Measurements from ENCODE around the gene EVX2. TPM values are rescaled to one million over a fixed set of nuclear protein-coding genes. Genes with fewer than 3 reads are reported as not detected.

Gene EVX2
- total RNA-seq = under 0.01 and 0.11 TPM in 2 replicates

DNA sequence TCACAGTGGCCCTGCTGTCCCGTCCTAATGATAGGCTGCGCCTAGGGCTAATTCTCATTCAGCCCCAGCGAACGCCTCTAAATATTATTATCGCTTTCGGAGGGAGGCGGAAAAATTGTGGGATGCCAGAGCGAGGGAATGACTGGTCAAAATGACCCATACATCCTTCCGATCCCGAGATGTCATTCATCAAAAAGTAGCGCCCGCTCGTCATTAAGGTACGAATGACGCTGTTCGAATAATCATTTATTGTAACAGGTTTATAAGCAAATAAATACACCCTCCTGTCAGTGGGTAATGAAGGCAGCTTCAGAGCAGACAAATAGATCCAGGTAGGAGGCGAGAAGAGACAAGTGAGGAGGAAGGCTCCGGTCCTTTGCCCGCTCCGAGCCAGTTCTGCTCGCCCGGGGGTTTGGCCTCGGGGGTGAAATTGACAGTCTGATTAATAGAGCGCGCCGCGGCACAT is at the start of gene EVX2:
TSS of gene EVX2 (minus strand) at position 167 of the 466 bp plus-strand sequence. CDS start 186 bp downstream, outside the sequence.

DNA sequence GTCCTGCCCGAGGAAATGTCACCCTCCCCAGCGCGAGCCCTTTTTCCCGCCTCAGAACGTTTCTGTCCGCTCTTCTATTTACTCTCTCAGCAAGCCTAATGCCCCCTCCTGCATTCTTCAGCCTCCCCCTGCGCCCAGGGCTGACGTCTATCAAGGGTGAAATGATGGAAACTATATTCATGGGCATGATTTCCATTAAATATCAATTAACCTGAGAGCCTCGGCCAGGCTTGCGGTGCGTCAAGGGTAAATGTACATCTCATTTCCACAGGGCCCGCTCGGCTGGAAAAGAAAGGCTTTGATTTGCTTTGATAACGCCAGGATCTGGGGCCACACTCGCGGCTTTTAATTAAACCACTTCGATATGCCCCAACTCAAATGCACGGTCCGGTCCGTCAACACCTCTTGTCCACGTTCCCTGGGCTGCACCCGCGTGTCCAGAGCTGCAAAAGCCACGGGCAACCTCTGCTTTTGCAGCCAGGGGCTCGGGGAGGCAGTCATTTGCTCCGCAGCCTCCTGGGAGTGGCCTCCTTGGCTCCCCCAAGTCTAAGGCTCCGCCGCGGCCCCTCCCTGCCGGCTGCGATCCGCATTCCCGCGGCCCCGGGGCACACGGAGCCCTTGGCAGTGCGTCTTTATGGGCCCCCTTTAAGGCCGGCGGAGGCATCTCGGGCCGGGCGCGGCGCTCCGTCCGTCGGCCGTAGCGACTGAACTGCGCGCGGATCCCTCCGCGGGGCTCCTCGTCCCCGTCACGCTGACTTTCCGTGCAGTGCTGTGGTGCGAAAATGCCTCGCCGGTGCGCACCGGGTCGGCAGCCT is 45.4 kb upstream of the EVX2 start, which contains the start of gene HOXD8:
TSS of gene HOXD8 (plus strand) at position 724 of the 815 bp plus-strand sequence. CDS start 662 bp downstream, outside the sequence.

DNA sequence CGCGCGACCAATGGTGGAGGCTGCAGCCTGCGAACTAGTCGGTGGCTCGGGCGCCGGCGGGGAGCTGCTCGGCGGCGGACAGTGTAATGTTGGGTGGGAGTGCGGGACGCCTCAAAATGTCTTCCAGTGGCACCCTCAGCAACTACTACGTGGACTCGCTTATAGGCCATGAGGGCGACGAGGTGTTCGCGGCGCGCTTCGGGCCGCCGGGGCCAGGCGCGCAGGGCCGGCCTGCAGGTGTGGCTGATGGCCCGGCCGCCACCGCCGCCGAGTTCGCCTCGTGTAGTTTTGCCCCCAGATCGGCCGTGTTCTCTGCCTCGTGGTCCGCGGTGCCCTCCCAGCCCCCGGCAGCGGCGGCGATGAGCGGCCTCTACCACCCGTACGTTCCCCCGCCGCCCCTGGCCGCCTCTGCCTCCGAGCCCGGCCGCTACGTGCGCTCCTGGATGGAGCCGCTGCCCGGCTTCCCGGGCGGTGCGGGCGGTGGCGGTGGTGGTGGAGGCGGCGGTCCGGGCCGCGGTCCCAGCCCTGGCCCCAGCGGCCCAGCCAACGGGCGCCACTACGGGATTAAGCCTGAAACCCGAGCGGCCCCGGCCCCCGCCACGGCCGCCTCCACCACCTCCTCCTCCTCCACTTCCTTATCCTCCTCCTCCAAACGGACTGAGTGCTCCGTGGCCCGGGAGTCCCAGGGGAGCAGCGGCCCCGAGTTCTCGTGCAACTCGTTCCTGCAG is 39.1 kb upstream of the EVX2 start, which contains the start of gene HOXD9:
TSS of gene HOXD9 (plus strand) at position 37 of the 728 bp plus-strand sequence. CDS start at position 87, 50 bp downstream.

DNA sequence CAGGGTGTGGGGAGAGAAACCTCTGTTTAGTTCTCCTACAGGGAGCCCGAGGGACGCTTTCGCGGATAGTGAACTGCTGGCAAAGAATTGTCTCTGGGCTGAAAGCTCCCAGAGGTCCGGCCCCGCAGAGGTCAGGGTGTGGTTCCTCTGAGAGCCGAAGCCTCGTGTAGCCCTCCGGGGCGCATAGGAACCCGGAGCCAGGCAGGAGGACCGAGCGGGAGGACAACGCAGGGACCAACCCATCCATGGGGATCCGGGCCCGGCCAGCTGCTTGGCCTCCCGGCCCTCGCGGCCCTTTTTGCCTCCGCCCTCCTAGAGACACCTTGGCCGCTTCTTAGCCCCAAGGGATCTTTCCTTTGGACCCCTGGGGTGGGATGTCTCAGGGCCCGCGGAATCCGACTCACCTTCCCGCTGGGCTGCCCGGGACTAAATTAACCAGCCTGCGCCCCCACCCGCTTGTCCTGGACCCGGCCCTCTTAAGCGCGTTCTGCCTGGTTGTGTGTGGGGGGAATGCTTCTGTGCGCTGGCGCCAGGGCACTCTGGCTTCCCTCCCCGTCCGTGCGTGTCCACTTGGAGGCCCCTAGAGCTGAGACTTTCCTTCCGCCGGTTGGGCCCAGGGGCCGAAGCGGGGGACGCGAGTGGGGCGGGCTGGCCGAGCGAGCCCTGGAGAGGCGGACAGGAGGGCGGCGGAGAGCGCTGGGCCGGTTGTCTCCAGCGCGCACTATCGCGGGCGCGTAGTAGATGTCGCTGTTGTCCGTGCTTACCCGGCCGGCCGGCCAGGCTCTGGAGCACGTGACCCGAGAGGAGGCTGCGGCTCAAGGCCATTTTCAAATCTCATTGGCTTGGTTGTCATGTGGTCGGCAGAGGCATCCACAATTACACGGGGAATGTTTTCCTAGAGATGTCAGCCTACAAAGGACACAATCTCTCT is 32.4 kb upstream of the EVX2 start, which contains the start of gene HOXD10:
TSS of gene HOXD10 (plus strand) at position 896 of the 931 bp plus-strand sequence. CDS start 56 bp downstream, outside the sequence.

DNA sequence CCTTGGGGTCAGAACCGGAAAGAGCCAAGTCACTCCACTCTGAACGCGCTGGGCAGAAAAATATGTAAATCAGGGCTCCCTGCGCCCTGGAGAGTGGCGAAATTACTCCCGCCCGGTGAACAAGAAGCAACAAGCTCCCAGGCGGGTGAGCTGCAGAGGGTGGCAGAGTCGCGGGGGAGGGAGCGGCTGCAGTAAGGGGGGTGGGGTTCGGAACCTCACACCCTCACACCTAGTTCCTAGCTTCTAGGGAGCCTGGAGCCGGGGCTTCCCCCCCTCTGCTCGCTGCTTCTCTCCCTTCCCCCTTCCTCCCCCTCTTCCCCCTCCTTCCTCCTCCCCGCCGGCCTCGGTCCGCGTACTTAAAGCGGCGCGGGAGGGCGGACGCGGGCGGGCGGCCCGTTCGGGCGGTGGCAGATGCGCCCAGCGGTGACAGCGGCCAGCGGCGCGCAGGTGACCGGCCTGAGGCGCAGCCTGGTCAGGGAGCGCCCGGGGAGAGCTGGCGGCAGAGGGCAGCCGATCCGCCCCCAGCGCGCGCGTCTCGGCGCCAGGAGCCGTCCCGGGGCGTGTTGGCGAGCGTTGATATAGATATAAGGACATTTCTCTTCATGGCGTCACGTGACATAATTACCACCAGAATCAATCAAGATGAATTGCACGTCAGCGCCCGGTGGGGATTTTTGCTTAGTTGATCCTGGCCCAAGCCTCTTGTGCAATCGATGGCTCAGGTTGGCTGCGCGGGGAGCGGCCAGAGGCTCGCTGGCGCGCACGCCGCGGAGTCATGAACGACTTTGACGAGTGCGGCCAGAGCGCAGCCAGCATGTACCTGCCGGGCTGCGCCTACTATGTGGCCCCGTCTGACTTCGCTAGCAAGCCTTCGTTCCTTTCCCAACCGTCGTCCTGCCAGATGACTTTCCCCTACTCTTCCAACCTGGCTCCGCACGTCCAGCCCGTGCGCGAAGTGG is 23.1 kb upstream of the EVX2 start, which contains the start of gene HOXD11:
TSS of gene HOXD11 (plus strand) at position 700 of the 959 bp plus-strand sequence. CDS start at position 776, 76 bp downstream.

DNA sequence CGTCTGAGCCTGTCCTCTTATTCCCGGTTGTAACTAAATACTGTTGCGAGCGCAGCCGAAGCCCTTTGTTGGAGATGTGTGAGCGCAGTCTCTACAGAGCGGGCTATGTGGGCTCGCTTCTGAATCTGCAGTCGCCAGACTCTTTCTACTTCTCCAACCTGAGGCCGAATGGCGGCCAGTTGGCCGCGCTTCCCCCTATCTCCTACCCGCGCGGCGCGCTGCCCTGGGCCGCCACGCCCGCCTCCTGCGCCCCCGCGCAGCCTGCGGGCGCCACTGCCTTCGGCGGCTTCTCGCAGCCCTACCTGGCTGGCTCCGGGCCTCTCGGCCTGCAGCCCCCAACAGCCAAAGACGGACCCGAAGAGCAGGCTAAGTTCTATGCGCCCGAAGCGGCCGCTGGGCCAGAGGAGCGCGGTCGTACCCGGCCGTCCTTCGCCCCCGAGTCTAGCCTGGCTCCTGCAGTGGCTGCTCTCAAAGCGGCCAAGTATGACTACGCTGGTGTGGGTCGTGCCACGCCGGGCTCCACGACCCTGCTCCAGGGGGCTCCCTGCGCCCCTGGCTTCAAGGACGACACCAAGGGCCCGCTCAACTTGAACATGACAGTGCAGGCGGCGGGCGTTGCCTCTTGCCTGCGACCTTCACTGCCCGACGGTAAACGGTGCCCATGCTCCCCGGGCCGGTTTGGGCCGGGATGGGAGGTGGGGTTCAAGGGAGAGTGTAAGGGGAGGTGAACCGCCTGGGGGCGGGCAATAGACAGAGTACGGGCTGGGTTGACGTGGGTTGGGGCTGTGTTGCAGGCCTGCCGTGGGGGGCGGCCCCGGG is 16.2 kb upstream of the EVX2 start, which contains the start of gene HOXD12:
TSS of gene HOXD12 (plus strand) at position 68 of the 819 bp plus-strand sequence. CDS start at position 75, 7 bp downstream.

DNA sequence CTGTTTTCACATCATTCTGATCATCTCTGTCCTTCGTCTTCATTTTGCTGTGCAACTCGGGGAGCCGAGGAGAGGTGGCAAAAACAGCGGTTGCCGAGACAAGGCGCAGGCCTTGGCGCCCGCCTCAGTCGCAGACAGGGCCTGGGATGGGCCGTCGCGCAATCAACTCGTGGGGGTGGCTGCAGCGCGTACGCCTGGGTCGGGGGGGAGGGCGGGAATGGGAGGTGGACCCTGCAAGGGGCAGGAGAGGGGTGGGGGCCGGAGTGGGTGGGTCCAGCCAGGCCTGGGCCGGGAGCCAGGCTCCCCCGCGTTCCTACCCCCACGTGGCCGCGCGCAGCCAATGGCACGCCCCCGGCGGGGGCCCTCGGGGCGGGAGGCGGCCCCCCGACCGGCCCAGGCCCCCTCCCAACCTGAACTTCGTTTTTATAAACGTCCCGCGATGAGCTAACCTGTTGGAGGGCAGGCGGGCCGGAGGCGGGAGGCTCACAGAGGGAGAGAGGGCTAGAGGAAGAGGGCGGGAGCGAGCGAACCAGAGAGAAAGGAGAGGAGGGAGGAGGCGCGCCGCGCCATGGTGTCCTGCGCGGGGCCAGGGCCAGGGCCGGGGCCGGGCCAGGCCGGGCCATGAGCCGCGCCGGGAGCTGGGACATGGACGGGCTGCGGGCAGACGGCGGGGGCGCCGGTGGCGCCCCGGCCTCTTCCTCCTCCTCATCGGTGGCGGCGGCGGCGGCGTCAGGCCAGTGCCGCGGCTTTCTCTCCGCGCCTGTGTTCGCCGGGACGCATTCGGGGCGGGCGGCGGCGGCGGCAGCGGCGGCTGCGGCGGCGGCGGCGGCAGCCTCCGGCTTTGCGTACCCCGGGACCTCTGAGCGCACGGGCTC is 8.7 kb upstream of the EVX2 start, which contains the start of gene HOXD13:
TSS of gene HOXD13 (plus strand) at position 452 of the 875 bp plus-strand sequence. CDS start at position 622, 170 bp downstream.

Other genes starting within 250 kb of the EVX2 start
- gene LNPK, start 81.7 kb downstream of the EVX2 start, total RNA-seq = 51.9 and 61.6 TPM in 2 replicates
- gene HOXD13, start 8.8 kb upstream of the EVX2 start, total RNA-seq = 7.5 and 7.7 TPM in 2 replicates
- gene HOXD12, start 15.8 kb upstream of the EVX2 start, total RNA-seq = 0.33 and 0.37 TPM in 2 replicates
- gene HOXD11, start 23.3 kb upstream of the EVX2 start, total RNA-seq = 3.0 and 3.9 TPM in 2 replicates
- 2.3 and 4.0 TPM in 2 replicates for gene HOXD10, start 32.8 kb upstream of the EVX2 start, total RNA-seq
- 0.66 and 0.75 TPM in 2 replicates for gene HOXD9, start 38.8 kb upstream of the EVX2 start, total RNA-seq
- gene HOXD8, start 45.7 kb upstream of the EVX2 start, total RNA-seq = 2.4 and 4.4 TPM in 2 replicates
- gene HOXD4, start 67.6 kb upstream of the EVX2 start, total RNA-seq = 0.12 and 0.22 TPM in 2 replicates
- gene HOXD3, start 73.3 kb upstream of the EVX2 start, total RNA-seq = 0.25 and 0.33 TPM in 2 replicates
- not detected in 2 replicates for gene HOXD1, start 104.7 kb upstream of the EVX2 start, total RNA-seq
- gene MTX2, start 185.5 kb upstream of the EVX2 start, total RNA-seq = 25.0 and 28.5 TPM in 2 replicates